Activated CD8-positive, alpha-beta T cell treated with anti-CD3 and anti-CD28 coated beads, Interleukin-2, amount 10 ng/mL, durations not matched to agents 7 days and 5 days (primary cell): ENCODE data around the gene ERG28. TPM values are rescaled to one million over a fixed set of nuclear protein-coding genes. Genes with fewer than 3 reads are reported as not detected.

Experiments
- ATAC-seq: fragments of 150-1000 bp; cut with Tn5 transposase; one replicate; pipeline ENCODE4 v1.10.0; 2021; ENCODE audit warnings: moderate library complexity
- CTCF ChIA-PET: fragments of 350-600 bp; sonication (Branson Sonifier 250); formaldehyde crosslinking; loops from one replicate; lab custom pipeline; 2021; ENCODE audit warnings: antibody characterized with exemption; lab: Charles Lee
- POLR2A ChIA-PET: fragments of 350-600 bp; sonication (Branson Sonifier 250); formaldehyde crosslinking; loops from one replicate; lab custom pipeline; 2021; ENCODE audit warnings: antibody characterized with exemption; lab: Charles Lee
- DNase-seq: peaks from one replicate; pipeline ENCODE4 v3.0.0-alpha.2; 2020
- H3K27ac Mint-ChIP-seq: one replicate; pipeline ENCODE4 v1.8.0; 2021; ENCODE audit warnings: mild to moderate bottlenecking, mixed read lengths
- H3K27me3 Mint-ChIP-seq: one replicate; pipeline ENCODE4 v1.8.0; 2021; ENCODE audit warnings: low read depth, mixed read lengths
- H3K36me3 Mint-ChIP-seq: one replicate; pipeline ENCODE4 v1.8.0; 2021; ENCODE audit warnings: low read depth, mixed read lengths
- H3K4me1 Mint-ChIP-seq: one replicate; pipeline ENCODE4 v1.8.0; 2021; ENCODE audit warnings: low read depth, mixed read lengths
- H3K4me3 Mint-ChIP-seq: one replicate; pipeline ENCODE4 v1.8.0; 2021; ENCODE audit warnings: mild to moderate bottlenecking, mixed read lengths
- H3K9me3 Mint-ChIP-seq: one replicate; pipeline ENCODE4 v1.8.0; 2022; ENCODE audit warnings: mixed read lengths; ENCODE audit not compliant: insufficient read depth
- total RNA-seq, 2 experiments: library from RNA; stranded (reverse); gene quantifications; one replicate each; pipeline ENCODE4 v1.2.3, GENCODE V29; 2021

The ERG28 gene
- total RNA-seq, 2 experiments from 2014 or later, result 19.0 to 19.2 TPM

DNA sequence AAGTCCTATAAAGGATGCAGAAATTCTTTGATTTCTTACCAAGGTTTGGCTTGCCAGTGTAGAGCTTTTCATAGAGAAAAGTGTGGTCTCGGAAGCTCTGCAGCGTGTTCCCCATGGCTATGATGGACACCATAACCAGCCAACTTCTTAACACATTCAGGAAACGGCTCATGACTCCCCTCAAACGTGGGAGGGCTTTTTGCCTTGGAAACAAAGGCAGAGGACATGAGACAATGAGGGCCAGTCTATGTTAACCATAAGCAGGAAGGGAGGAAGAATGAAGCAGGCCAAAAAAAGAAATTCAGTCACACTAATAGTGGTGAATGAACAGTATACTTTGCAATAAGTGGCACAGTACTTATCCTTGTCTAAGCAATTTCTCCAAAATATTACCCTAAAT, 3.3 kb downstream of the ERG28 start:
- no peak overlapping the region for H3K4me3 Mint-ChIP-seq
- CTCF ChIA-PET, result interaction anchor here (0.8 to 12.7 kb wide), 6 partner anchors 52 to 169 kb away, joined by 3 to 255 read pairs (median 5); partner anchors contain the start of gene FLVCR2
- POLR2A ChIA-PET, result no interaction called here
- no peaks in the 10 kb centered on the region for H3K9me3 Mint-ChIP-seq
- H3K27me3 Mint-ChIP-seq, result no peaks in the 10 kb centered on the region
- no peak overlapping the region for H3K27ac Mint-ChIP-seq
- peaks cover 24% of the 10 kb centered on the region for H3K4me1 Mint-ChIP-seq
- peaks cover 18% of the 10 kb centered on the region for H3K36me3 Mint-ChIP-seq
- no peak for ATAC-seq
- no peak for DNase-seq

DNA sequence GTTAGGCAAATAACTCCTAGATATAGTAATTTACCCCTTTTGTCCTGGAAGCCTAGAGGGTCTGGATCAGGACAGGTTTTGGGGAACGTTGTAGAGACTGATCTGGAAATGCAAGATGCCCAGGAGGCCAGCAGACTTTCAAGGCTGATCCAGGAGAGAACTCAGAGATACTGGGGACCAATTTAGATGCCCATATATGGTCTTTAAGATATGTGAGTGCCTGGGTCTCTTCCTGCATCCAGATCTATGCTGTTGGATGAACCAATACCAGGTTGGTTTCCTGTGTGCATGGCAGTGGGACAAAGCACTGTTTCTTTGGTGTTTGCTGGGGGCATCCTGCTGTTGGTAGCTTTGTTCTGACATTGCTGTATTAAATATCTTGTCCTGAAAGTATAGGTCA, 5.4 kb downstream of the ERG28 start:
- CTCF ChIA-PET, result interaction anchor here (0.7 to 12.7 kb wide), 34 partner anchors 8 to 348 kb away, joined by 3 to 255 read pairs (median 6); partner anchors contain the start of genes BATF, FLVCR2 and TGFB3
- peaks cover 16% of the 10 kb centered on the region for H3K4me1 Mint-ChIP-seq

DNA sequence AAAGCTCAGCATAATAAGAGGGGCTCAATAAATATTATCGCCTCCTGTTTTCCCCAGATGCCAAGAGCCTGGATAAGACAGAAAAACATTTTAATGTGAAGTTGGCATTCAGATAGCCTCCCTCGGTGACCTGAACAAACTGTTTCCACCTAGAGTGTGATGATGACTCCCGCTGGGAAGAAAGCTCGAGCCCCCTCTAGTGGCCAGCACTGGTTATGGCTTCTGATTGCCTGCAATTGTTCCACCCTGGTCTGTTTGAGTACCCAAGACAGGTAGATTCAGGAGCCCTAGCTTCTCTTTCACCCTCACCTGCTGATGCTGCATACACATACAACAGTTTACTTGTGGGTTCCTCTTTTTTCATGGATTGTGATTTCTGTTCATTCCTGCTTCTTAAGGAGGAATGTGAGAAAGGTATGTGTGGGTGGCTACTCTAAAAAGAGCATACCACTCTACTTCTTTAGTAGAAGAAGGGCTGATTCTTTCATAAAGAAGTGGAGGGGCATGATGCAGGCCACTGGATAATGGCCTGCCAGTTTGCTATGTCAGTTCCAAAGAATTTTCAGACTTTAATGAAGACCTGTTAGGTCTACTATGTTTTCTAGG, 6.4 kb downstream of the ERG28 start:
- no peak overlapping the region for H3K27ac Mint-ChIP-seq
- ATAC-seq (peak; percentile 88), DNase-seq (peak; percentile 87)
- H3K36me3 Mint-ChIP-seq, result peaks cover 37% of the 10 kb centered on the region
- ChIA-PET CTCF (interaction anchor here (0.7 to 12.7 kb wide), 52 partner anchors 9 to 422 kb away, joined by 3 to 255 read pairs (median 4); partner anchors contain the start of genes BATF and FLVCR2), POLR2A (no interaction called here)
- no peaks in the 10 kb centered on the region for H3K9me3 Mint-ChIP-seq
- no peak overlapping the region for H3K4me3 Mint-ChIP-seq
- H3K27me3 Mint-ChIP-seq, result no peaks in the 10 kb centered on the region
- peaks cover 9% of the 10 kb centered on the region for H3K4me1 Mint-ChIP-seq

More for the DNA sequence above, 5.4 kb downstream of the ERG28 start:
- Mint-ChIP-seq H3K27me3 (no peaks in the 10 kb centered on the region), H3K36me3 (peaks cover 28% of the 10 kb centered on the region), H3K9me3 (no peaks in the 10 kb centered on the region), H3K4me3 (no peak overlapping the region), H3K27ac (no peak overlapping the region)
- DNase-seq (no peak), ATAC-seq (no peak)
- POLR2A ChIA-PET, result no interaction called here

DNA sequence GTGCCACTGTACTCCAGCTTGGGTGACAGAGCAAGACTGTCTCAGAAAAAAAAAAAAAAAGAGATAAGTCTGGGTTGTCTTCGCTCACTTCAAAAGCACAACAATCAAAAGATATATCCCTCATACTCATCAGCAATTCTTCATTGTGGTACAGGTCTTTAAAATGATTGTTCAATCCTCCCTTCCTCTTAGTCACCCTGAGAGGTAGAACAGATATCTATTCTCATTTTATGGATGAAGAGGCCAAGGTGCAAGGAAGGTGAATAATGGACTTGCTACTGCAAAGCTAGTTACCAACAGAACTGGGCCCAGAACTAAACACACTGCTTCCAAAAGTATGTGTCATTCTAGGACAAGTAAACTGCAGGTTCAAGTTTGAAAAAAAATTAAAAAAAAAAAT, 7.1 kb downstream of the ERG28 start:
- Mint-ChIP-seq H3K36me3 (peaks cover 39% of the 10 kb centered on the region), H3K9me3 (no peaks in the 10 kb centered on the region), H3K4me1 (peaks cover 4% of the 10 kb centered on the region), H3K27me3 (no peaks in the 10 kb centered on the region), H3K27ac (no peak overlapping the region), H3K4me3 (no peak overlapping the region)
- DNase-seq (no peak), ATAC-seq (no peak)
- CTCF ChIA-PET, result interaction anchor here (0.7 to 12.7 kb wide), 41 partner anchors 9 to 421 kb away, joined by 3 to 255 read pairs (median 4); partner anchors contain the start of genes BATF and FLVCR2
- POLR2A ChIA-PET, result no interaction called here

DNA sequence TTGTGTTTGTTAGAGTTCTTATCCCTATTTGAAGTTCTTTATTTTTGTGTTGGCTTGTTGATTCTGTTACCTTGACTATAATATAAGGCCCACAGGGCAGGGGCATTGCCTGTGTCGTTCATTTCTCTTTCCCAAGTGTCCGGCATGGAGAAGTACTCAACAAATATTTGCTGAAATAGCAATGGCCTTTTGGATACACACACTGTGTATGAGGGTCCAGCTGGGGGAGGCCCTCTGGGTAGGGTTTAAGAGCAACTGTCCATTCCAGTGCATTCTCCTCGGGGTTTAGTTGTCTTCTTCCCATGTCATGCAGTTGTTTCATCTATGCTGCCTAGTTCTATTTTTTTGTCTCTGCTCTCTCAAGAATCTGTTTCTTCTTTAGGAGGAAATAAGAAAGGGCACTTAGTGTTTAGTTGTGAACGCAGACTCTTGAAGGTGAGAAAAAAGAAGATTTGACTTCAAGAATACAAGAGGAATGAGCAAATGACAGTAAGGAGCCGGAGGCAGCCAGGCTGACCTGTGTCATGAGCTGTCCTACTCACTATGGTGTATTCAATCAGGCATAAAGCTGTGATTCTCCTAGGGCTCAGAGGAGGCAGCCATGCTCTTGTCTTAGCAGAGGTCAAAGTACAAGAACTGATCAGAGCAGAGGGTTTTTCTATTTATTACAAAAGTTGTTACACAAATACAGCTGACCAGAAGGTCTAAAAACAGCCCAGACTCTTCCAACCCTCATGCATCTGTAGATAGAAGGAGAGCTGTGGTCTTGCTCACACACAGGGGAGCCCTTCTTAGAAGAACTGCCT, 10.2 kb downstream of the ERG28 start:
- DNase-seq, result no peak
- H3K27ac Mint-ChIP-seq, result no peak overlapping the region
- POLR2A ChIA-PET, result interaction anchor here (0.6 kb wide), 1 partner anchor 47 kb away, joined by 3 read pairs; no protein-coding TSS in a partner anchor

DNA sequence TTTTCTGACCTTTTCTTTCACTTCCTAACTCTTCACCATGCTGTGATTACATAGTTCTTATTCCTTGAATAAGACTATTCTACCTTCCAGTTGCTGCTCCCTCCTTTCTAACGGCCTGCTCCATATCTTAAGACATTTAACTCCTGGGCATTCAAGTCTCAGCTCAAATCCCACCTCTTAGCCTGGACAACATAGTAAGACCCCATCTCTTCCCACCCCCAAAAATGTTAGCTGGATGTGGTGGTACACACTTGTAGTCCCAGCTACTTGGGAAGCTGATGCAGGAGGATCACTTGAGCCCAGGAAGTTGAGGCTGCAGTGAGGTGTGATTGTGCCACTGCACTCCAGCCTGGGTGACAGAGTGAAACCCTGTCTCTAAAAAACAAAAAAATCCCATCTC, 10.9 kb downstream of the ERG28 start:
- Mint-ChIP-seq H3K27me3 (no peaks in the 10 kb centered on the region), H3K9me3 (no peaks in the 10 kb centered on the region), H3K36me3 (peaks cover 33% of the 10 kb centered on the region), H3K4me1 (peaks cover 4% of the 10 kb centered on the region), H3K27ac (no peak overlapping the region), H3K4me3 (no peak overlapping the region)
- CTCF ChIA-PET, result interaction anchor here (12.7 kb wide), 1 partner anchor 73 kb away, joined by 255 read pairs; the partner anchor contains the start of gene FLVCR2
- ATAC-seq, result no peak
- POLR2A ChIA-PET, result no interaction called here
- DNase-seq, result no peak

More for the DNA sequence above, 10.2 kb downstream of the ERG28 start:
- H3K27me3 Mint-ChIP-seq, result no peaks in the 10 kb centered on the region
- no peaks in the 10 kb centered on the region for H3K9me3 Mint-ChIP-seq
- CTCF ChIA-PET, result interaction anchor here (12.7 kb wide), 1 partner anchor 73 kb away, joined by 255 read pairs; the partner anchor contains the start of gene FLVCR2
- ATAC-seq, result no peak
- no peak overlapping the region for H3K4me3 Mint-ChIP-seq
- H3K36me3 Mint-ChIP-seq, result peaks cover 36% of the 10 kb centered on the region
- H3K4me1 Mint-ChIP-seq, result peaks cover 4% of the 10 kb centered on the region

DNA sequence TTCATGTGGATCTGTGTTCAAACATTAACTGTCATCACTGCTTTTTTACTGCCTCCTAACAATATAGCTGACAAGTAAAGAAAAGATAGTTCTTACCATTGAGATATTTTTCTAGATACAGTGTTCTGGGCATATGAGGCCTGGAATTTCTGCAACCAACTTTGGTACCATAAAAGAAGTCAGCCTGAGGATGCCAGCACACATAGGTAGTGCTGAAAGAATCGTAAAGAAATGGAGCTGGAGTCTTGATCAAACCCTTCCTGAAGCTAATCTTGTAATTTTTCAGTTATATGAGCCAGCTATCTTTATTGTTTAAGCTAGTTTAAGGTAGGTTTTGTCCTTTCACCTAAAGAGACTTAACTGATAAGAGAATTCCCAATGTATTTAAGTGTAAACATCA, 11.3 kb downstream of the ERG28 start:
- ChIA-PET CTCF (interaction anchor here (1.3 to 12.7 kb wide), 2 partner anchors 72 to 130 kb away, joined by 3 to 255 read pairs; partner anchors contain the start of gene FLVCR2), POLR2A (no interaction called here)
- DNase-seq (no peak), ATAC-seq (no peak)
- no peaks in the 10 kb centered on the region for H3K27me3 Mint-ChIP-seq
- H3K36me3 Mint-ChIP-seq, result peaks cover 32% of the 10 kb centered on the region
- no peaks in the 10 kb centered on the region for H3K9me3 Mint-ChIP-seq
- peaks cover 4% of the 10 kb centered on the region for H3K4me1 Mint-ChIP-seq
- no peak overlapping the region for H3K4me3 Mint-ChIP-seq
- H3K27ac Mint-ChIP-seq, result no peak overlapping the region

DNA sequence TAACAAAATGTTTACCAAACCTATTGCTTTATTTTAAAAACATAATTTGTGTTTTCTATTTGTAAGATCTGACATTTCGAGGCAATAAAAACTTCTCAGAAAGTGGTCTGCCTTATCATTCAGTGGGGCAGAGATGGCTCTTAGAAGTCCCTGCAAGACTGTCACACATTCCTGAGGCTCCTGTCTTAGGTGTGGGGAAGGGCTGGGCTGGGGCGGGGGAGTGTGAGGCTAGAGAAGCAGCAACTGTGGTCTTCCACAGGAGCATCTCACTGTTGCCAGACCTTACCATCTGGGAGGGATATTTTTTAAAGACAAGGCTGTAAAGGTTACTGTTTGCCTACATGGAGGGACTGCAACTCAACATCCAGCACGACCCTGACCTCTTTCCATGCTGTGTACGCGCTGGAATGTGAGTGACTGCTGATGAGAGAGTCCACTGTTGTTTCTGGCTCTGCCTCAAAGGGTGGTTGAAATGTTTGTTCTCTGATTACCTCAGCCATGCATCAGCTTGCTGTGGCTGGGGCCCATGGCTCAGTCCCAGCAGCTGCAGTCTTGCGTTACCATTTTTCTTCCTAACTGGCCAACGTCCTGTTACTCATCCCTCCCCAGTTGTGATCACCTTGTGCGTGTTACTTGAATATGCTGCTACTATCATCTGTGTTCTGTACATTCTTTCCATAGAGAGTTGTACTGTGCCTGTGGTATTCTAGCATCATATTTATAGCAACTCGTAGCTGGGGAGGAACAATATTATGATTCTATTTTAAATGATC, 12.4 kb downstream of the ERG28 start:
- H3K4me3 Mint-ChIP-seq, result no peak overlapping the region
- H3K4me1 Mint-ChIP-seq, result no peaks in the 10 kb centered on the region
- no peaks in the 10 kb centered on the region for H3K9me3 Mint-ChIP-seq
- H3K27me3 Mint-ChIP-seq, result no peaks in the 10 kb centered on the region
- POLR2A ChIA-PET, result no interaction called here
- peaks cover 28% of the 10 kb centered on the region for H3K36me3 Mint-ChIP-seq
- DNase-seq (no peak), ATAC-seq (no peak)
- CTCF ChIA-PET, result interaction anchor here (1.3 kb wide), 1 partner anchor 129 kb away, joined by 3 read pairs; no protein-coding TSS in a partner anchor
- no peak overlapping the region for H3K27ac Mint-ChIP-seq

DNA sequence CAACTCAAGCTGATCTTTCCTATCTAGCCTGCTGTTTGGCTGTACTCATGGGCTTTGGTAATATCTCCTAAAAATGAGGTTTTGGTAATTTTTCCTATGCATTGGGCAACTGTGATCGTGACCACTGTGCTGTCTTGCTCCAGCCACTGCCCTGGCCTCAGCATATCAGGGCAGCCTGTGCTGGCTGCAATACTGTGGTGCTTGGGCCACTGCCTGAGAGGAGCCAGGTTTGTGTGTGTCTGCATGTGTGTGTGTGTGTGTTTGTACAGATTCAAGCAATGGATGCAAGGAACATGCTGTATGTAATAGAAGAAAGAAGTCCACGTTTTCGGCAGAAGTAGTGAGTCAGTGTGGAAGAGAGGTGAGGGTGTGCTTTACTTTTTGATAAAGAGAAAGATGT, 13.0 kb downstream of the ERG28 start:
- CTCF ChIA-PET, result no interaction called here
- Mint-ChIP-seq H3K9me3 (no peaks in the 10 kb centered on the region), H3K27ac (no peak overlapping the region), H3K4me3 (no peak overlapping the region), H3K27me3 (no peaks in the 10 kb centered on the region), H3K4me1 (no peaks in the 10 kb centered on the region), H3K36me3 (peaks cover 26% of the 10 kb centered on the region)
- no peak for ATAC-seq
- POLR2A ChIA-PET, result no interaction called here
- DNase-seq, result no peak

DNA sequence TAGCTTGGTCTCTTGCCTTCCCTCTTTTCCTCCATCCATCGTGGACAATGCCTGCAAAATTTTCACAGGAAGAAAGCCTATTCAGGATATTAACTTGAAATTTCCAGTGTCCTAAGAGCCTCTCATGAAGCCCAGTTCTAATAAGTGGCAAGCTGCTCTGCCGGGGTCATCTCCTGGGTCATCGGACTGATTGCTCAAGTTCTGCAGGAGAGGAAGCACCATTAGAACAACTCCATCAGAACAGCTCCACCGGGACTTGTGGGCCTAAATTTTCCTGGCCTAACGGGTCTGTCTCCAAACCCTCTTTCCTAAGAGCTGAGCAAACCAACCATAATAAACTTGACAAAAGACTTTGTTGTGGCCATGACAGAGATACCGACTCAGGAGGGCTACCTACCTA, 13.9 kb downstream of the ERG28 start:
- ChIA-PET CTCF (interaction anchor here (1.2 to 1.4 kb wide), 2 partner anchors 71 to 338 kb away, joined by 4 read pairs; no protein-coding TSS in a partner anchor), POLR2A (no interaction called here)
- Mint-ChIP-seq H3K27ac (no peak overlapping the region), H3K9me3 (no peaks in the 10 kb centered on the region), H3K4me1 (no peaks in the 10 kb centered on the region), H3K36me3 (peaks cover 22% of the 10 kb centered on the region), H3K4me3 (no peak overlapping the region), H3K27me3 (no peaks in the 10 kb centered on the region)
- ATAC-seq (no peak), DNase-seq (no peak)

DNA sequence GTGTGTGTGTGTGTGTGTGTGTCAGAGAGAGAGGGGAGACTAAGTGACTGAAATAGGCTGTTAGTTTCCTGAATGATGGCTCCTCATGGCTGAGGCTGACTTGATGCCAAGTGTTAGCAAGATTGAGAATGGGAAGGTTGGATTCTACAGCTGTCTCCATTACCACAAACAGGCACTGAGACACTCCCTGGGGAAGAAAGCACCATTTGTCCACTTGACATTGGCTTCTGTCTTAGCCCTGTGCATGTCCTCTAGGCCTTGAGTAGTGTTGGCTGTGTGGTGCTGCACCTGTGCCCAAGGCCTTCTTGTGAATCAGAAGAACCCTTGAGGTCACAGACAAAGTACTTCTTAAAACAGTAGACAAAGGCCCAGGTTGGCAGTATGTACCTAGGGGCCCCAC, 15.6 kb downstream of the ERG28 start:
- no peaks in the 10 kb centered on the region for H3K27me3 Mint-ChIP-seq
- H3K4me3 Mint-ChIP-seq, result no peak overlapping the region
- POLR2A ChIA-PET, result no interaction called here
- peaks cover 9% of the 10 kb centered on the region for H3K36me3 Mint-ChIP-seq
- ATAC-seq (no peak), DNase-seq (no peak)
- CTCF ChIA-PET, result interaction anchor here (2.4 kb wide), 1 partner anchor 9 kb away, joined by 13 read pairs; no protein-coding TSS in a partner anchor
- H3K27ac Mint-ChIP-seq, result no peak overlapping the region
- H3K4me1 Mint-ChIP-seq, result no peaks in the 10 kb centered on the region
- no peaks in the 10 kb centered on the region for H3K9me3 Mint-ChIP-seq
